SK-N-SH (cell line): ENCODE measurements around the gene FLT3LG.

Source experiments
- EZH2phosphoT487 ChIP-seq: fragments of 200-600 bp; sonication (generic); IDR thresholded peaks from 2 replicates; pipeline ENCODE4 v1.6.1; 2017; ENCODE audit warnings: low read depth, mixed run types, mild to moderate bottlenecking, antibody characterized with exemption, moderate library complexity, borderline replicate concordance
- MXI1 ChIP-seq: IDR thresholded peaks from 2 replicates; pipeline ENCODE4 v1.6.1; 2012; ENCODE audit warnings: mild to moderate bottlenecking, low read depth, low read length, improper control_type of control experiment
- POLR2AphosphoS5 ChIP-seq: IDR thresholded peaks from 2 replicates; pipeline ENCODE4 v1.6.1; 2012; ENCODE audit warnings: low read depth, low read length
- REST ChIP-seq: IDR thresholded peaks from 2 replicates; pipeline ENCODE4 v1.6.1; 2012; ENCODE audit warnings: mild to moderate bottlenecking, low read depth, low read length, moderate library complexity
- SMC3 ChIP-seq: IDR thresholded peaks from 2 replicates; pipeline ENCODE4 v1.6.1; 2012; ENCODE audit warnings: low read depth, low read length, improper control_type of control experiment
- ZBTB33 ChIP-seq: IDR thresholded peaks from 2 replicates; pipeline ENCODE4 v1.4.0; 2012; ENCODE audit warnings: low read depth, borderline replicate concordance
- TF ChIP-seq, protein P1 (sequence below): fragments of 200-600 bp; sonication (generic); IDR thresholded peaks from 2 replicates; pipeline ENCODE4 v1.6.1; 2017; ENCODE audit warnings: antibody characterized with exemption, mild to moderate bottlenecking, moderate library complexity
- TF ChIP-seq, protein P2 (sequence below): fragments of 150-350 bp; IDR thresholded peaks from 2 replicates; pipeline ENCODE4 v1.6.1; 2017; ENCODE audit warnings: antibody characterized with exemption, low read length, low read depth, borderline replicate concordance

- TF ChIP-seq, protein P1, sequence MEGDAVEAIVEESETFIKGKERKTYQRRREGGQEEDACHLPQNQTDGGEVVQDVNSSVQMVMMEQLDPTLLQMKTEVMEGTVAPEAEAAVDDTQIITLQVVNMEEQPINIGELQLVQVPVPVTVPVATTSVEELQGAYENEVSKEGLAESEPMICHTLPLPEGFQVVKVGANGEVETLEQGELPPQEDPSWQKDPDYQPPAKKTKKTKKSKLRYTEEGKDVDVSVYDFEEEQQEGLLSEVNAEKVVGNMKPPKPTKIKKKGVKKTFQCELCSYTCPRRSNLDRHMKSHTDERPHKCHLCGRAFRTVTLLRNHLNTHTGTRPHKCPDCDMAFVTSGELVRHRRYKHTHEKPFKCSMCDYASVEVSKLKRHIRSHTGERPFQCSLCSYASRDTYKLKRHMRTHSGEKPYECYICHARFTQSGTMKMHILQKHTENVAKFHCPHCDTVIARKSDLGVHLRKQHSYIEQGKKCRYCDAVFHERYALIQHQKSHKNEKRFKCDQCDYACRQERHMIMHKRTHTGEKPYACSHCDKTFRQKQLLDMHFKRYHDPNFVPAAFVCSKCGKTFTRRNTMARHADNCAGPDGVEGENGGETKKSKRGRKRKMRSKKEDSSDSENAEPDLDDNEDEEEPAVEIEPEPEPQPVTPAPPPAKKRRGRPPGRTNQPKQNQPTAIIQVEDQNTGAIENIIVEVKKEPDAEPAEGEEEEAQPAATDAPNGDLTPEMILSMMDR: peak; percentile 76
- no peak for TF ChIP-seq ZBTB33
- no peak for TF ChIP-seq EZH2phosphoT487
- peak; percentile 71 for TF ChIP-seq SMC3
- TF ChIP-seq, protein P2, sequence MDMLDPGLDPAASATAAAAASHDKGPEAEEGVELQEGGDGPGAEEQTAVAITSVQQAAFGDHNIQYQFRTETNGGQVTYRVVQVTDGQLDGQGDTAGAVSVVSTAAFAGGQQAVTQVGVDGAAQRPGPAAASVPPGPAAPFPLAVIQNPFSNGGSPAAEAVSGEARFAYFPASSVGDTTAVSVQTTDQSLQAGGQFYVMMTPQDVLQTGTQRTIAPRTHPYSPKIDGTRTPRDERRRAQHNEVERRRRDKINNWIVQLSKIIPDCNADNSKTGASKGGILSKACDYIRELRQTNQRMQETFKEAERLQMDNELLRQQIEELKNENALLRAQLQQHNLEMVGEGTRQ: no peak
- TF ChIP-seq MXI1: no peak
- no peak for TF ChIP-seq POLR2AphosphoS5
- no peak for TF ChIP-seq REST
Observed at GRCh38 chr19:49506575-49507105, 32.6 kb downstream of the FLT3LG start.
